Measurements from ENCODE around the gene PRSS57.

DNA sequence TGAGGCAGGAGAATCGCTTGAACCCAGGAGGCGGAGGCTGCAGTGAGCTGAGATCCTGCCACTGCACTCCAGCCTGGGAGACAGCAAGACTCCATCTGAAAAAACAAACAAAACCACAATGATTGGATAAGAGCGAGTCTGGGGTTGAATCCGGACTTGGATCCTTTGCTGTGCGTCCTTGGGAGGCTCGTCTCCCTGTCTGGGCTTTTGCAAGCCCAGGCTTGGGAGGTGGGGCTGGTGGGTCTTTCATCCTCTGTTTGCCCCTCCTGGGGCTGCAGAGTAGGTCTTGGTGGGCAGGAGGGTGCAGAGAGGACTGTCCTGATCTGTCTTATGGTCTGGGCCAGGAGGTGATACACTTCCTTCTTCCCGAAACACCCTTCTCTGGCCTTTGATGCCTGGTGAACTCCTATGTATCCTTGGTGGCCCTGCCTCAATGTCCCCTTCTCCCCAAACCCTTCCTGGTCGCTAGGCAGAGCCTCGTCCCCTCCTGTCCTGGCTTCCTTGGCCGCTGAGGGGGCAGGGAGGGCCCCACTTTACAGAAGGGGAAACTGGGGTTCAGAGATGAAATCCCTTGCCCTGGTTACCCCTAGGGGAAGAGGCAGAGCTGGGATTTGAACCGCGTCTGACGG lies 30.3 kb upstream of the PRSS57 start:
- TF ChIP-seq, protein P1, sequence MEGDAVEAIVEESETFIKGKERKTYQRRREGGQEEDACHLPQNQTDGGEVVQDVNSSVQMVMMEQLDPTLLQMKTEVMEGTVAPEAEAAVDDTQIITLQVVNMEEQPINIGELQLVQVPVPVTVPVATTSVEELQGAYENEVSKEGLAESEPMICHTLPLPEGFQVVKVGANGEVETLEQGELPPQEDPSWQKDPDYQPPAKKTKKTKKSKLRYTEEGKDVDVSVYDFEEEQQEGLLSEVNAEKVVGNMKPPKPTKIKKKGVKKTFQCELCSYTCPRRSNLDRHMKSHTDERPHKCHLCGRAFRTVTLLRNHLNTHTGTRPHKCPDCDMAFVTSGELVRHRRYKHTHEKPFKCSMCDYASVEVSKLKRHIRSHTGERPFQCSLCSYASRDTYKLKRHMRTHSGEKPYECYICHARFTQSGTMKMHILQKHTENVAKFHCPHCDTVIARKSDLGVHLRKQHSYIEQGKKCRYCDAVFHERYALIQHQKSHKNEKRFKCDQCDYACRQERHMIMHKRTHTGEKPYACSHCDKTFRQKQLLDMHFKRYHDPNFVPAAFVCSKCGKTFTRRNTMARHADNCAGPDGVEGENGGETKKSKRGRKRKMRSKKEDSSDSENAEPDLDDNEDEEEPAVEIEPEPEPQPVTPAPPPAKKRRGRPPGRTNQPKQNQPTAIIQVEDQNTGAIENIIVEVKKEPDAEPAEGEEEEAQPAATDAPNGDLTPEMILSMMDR (CRISPR knock-in tag; IDR thresholded peaks at IDR 0.05) = no peak
- TF ChIP-seq HDAC6 (IDR thresholded peaks at IDR 0.05; ENCODE audit: low read depth, low read length) (no peak), NR2C2 (CRISPR knock-in tag; IDR thresholded peaks at IDR 0.05; ENCODE audit: borderline replicate concordance) (no peak), ZSCAN5A (CRISPR knock-in tag; IDR thresholded peaks at IDR 0.05; ENCODE audit: borderline replicate concordance) (no peak), ZBTB2 (CRISPR knock-in tag; IDR thresholded peaks at IDR 0.05; ENCODE audit: low read depth) (no peak), MAFG (CRISPR knock-in tag; IDR thresholded peaks at IDR 0.05) (no peak), PRPF4 (IDR thresholded peaks at IDR 0.05; ENCODE audit: low read depth, low read length, poor library complexity, severe bottlenecking) (no peak), CREB1 (IDR thresholded peaks at IDR 0.05) (no peak), CREB1 (CRISPR knock-in tag; IDR thresholded peaks at IDR 0.05) (no peak), ARHGAP35 (CRISPR knock-in tag; IDR thresholded peaks at IDR 0.05; ENCODE audit: borderline replicate concordance) (no peak), SMARCC2 (IDR thresholded peaks at IDR 0.05) (no peak), PHF8 (CRISPR knock-in tag; IDR thresholded peaks at IDR 0.05) (no peak), NCOA1 (CRISPR knock-in tag; IDR thresholded peaks at IDR 0.05) (no peak), KLF12 (CRISPR knock-in tag; IDR thresholded peaks at IDR 0.05; ENCODE audit: borderline replicate concordance) (no peak), CSRNP2 (CRISPR knock-in tag; conservative IDR thresholded peaks at IDR 0.05; ENCODE audit: low read depth) (no peak)

All from HepG2 (cell line).